ENCODE results near the gene EBF4. TPM values are rescaled to one million over a fixed set of nuclear protein-coding genes. Genes with fewer than 3 reads are reported as not detected.
A peak's percentile ranks its signal among the peaks of the same experiment; 100 is the strongest.
"Not testable (repeated sequence)": the region's sequence is repeated elsewhere in the genome, so short reads cannot be mapped to it uniquely, and the experiment has no call there.

EBF4 gene
- total RNA-seq, 1 donor from 2014 or later, result 24.6 TPM

- DNase-seq (ENCODE audit: low read depth, low spot score), result no peak
- H3K4me3 Mint-ChIP-seq, result peak overlapping the region; percentile 79
- peaks cover 20% of the 10 kb centered on the region for H3K4me1 Mint-ChIP-seq
- no peaks in the 10 kb centered on the region for H3K9me3 Mint-ChIP-seq
- H3K36me3 Mint-ChIP-seq (ENCODE audit: low read depth), result peaks cover 5% of the 10 kb centered on the region
- no peak overlapping the region for H3K27ac Mint-ChIP-seq (ENCODE audit: unreplicated experiment)
- H3K27me3 Mint-ChIP-seq (ENCODE audit: low read depth), result peaks cover 72% of the 10 kb centered on the region
- TF ChIP-seq CTCF (conservative IDR thresholded peaks at IDR 0.05), result no peak
Observed at GRCh38 chr20:2695206-2695983, 2.8 kb downstream of the EBF4 start.

- H3K27ac Mint-ChIP-seq (ENCODE audit: unreplicated experiment); H3K9me3 Mint-ChIP-seq; DNase-seq (ENCODE audit: low read depth, low spot score); H3K36me3 Mint-ChIP-seq (ENCODE audit: low read depth): not testable (repeated sequence)
- Mint-ChIP-seq H3K4me3 (peak overlapping the region; percentile 79), H3K27me3 (ENCODE audit: low read depth) (peaks cover 71% of the 10 kb centered on the region), H3K4me1 (peaks cover 18% of the 10 kb centered on the region)
Observed at GRCh38 chr20:2695984-2696525, 3.5 kb downstream of the EBF4 start.

DNA sequence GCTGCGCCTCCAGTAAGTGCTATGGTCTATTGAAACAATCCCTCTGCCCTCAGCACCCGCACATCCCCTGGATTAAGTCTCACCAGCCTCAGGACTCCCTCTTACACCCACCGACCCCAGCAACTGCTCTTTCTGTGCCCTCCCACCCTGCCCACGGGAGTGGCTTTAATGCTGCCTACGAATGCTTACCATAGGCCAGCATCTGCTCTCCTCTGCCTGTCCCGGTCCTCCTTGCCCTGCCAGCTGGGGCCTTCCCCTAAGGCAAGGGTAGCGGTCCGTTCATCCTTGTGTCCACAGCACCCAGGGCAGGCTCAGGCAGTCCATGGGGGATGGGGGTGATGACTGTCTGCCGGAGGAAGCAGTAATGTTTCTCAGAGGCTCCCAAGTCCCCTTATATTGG is 4.1 kb downstream of the EBF4 start:
- H3K9me3 Mint-ChIP-seq, result no peaks in the 10 kb centered on the region
- no peak for TF ChIP-seq CTCF (conservative IDR thresholded peaks at IDR 0.05)
- no peak overlapping the region for H3K4me3 Mint-ChIP-seq
- H3K36me3 Mint-ChIP-seq (ENCODE audit: low read depth), result peaks cover 5% of the 10 kb centered on the region
- no peak for DNase-seq (ENCODE audit: low read depth, low spot score)
- H3K27ac Mint-ChIP-seq (ENCODE audit: unreplicated experiment), result no peak overlapping the region
- H3K4me1 Mint-ChIP-seq, result peaks cover 13% of the 10 kb centered on the region
- H3K27me3 Mint-ChIP-seq (ENCODE audit: low read depth), result peaks cover 68% of the 10 kb centered on the region

DNA sequence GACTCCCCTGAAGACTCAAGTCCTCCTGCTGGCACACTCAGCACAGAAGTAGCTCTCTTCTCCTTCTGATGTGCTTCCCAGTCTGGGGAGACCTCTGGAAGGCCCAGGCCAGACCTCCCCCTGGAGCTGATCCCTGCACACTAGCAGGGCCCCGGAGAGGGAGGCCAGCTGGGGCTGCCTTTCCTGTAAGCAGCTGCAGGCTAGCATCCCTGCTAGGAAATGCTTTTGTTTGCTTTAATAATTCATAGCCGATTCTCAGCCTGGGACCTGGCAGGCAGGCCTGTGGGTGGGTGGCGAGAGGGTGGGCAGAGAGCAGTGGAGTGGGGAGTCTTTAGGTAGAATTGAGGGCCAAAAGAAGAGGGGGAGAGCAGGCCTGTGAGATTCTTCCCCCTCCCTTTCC is 5.2 kb downstream of the EBF4 start:
- no peak for TF ChIP-seq CTCF (conservative IDR thresholded peaks at IDR 0.05)
- no peak overlapping the region for H3K27ac Mint-ChIP-seq (ENCODE audit: unreplicated experiment)
- H3K27me3 Mint-ChIP-seq (ENCODE audit: low read depth), result peaks cover 66% of the 10 kb centered on the region
- no peak for DNase-seq (ENCODE audit: low read depth, low spot score)
- H3K9me3 Mint-ChIP-seq, result no peaks in the 10 kb centered on the region
- H3K36me3 Mint-ChIP-seq (ENCODE audit: low read depth), result peaks cover 3% of the 10 kb centered on the region
- H3K4me3 Mint-ChIP-seq, result no peak overlapping the region
- peaks cover 11% of the 10 kb centered on the region for H3K4me1 Mint-ChIP-seq

- H3K4me3 Mint-ChIP-seq, result no peak overlapping the region
- peaks cover 66% of the 10 kb centered on the region for H3K27me3 Mint-ChIP-seq (ENCODE audit: low read depth)
- no peaks in the 10 kb centered on the region for H3K9me3 Mint-ChIP-seq
- TF ChIP-seq CTCF (conservative IDR thresholded peaks at IDR 0.05), result no peak
- H3K27ac Mint-ChIP-seq (ENCODE audit: unreplicated experiment), result no peak overlapping the region
- peaks cover 11% of the 10 kb centered on the region for H3K4me1 Mint-ChIP-seq
- H3K36me3 Mint-ChIP-seq (ENCODE audit: low read depth), result peaks cover 3% of the 10 kb centered on the region
- DNase-seq (ENCODE audit: low read depth, low spot score), result no peak
Observed at GRCh38 chr20:2698186-2698817, 5.7 kb downstream of the EBF4 start.

GRCh38 chr20:2698912-2699311 is 6.3 kb downstream of the EBF4 start:
- TF ChIP-seq CTCF (conservative IDR thresholded peaks at IDR 0.05), result no peak
- Mint-ChIP-seq H3K27ac (ENCODE audit: unreplicated experiment) (no peak overlapping the region), H3K4me1 (peaks cover 11% of the 10 kb centered on the region), H3K9me3 (no peaks in the 10 kb centered on the region), H3K36me3 (ENCODE audit: low read depth) (peaks cover 3% of the 10 kb centered on the region), H3K27me3 (ENCODE audit: low read depth) (peaks cover 65% of the 10 kb centered on the region), H3K4me3 (no peak overlapping the region)
- DNase-seq (ENCODE audit: low read depth, low spot score), result no peak
